HL-60 (cell line): ENCODE results near the gene GABBR2.

Experiments used
- POLR2AphosphoS5 ChIP-seq: IDR thresholded peaks from 2 replicates; pipeline ENCODE4 v1.6.1; 2012; ENCODE audit warnings: low read depth
- SPI1 ChIP-seq: IDR thresholded peaks from 2 replicates; pipeline ENCODE4 v1.6.1; 2012; ENCODE audit warnings: low read depth, mild to moderate bottlenecking, borderline replicate concordance
- TF ChIP-seq, protein P1 (sequence below): IDR thresholded peaks from one replicate; pipeline ENCODE4 v1.5.1; 2011; ENCODE audit warnings: low read length, control low read depth, inconsistent platforms; ENCODE audit not compliant: insufficient read depth

DNA sequence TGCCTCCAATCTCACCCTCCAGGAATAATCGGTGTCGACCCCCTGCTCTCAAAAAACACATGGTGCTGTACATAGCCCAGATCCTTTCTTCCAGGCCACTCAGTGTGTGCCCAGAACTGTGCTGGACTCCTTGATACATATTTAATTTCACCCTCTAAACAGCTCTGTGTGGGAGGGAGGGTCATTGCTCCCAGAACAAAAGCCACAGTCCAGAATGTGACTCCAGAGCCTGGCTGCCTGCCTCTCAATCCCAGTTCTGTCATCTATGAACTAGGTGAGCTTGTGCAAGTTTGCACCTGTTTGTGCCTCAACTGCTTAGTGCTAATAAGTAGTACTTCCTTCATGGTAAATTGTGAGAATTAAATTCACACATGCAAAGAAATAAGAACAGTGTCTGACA lies 93.1 kb downstream of the GABBR2 start:
- TF ChIP-seq, protein P1, sequence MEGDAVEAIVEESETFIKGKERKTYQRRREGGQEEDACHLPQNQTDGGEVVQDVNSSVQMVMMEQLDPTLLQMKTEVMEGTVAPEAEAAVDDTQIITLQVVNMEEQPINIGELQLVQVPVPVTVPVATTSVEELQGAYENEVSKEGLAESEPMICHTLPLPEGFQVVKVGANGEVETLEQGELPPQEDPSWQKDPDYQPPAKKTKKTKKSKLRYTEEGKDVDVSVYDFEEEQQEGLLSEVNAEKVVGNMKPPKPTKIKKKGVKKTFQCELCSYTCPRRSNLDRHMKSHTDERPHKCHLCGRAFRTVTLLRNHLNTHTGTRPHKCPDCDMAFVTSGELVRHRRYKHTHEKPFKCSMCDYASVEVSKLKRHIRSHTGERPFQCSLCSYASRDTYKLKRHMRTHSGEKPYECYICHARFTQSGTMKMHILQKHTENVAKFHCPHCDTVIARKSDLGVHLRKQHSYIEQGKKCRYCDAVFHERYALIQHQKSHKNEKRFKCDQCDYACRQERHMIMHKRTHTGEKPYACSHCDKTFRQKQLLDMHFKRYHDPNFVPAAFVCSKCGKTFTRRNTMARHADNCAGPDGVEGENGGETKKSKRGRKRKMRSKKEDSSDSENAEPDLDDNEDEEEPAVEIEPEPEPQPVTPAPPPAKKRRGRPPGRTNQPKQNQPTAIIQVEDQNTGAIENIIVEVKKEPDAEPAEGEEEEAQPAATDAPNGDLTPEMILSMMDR: no peak
- TF ChIP-seq POLR2AphosphoS5 (no peak), SPI1 (no peak)
